ENCODE measurements around the gene COQ10A.

- TF ChIP-seq CTCF (IDR thresholded peaks at IDR 0.05 in 4 of 5, conservative IDR thresholded peaks at IDR 0.05 in 1 of 5) (no peak), POLR2A (IDR thresholded peaks at IDR 0.05) (no peak)
Measured at GRCh38 chr12:56230432-56231183, 36.1 kb upstream of the COQ10A start.

Measured in gastrocnemius medialis (tissue), 4 donors.